Fibroblast of the aortic adventitia (primary cell): ENCODE measurements around the gene C10orf67. TPM values are rescaled to one million over a fixed set of nuclear protein-coding genes. Genes with fewer than 3 reads are reported as not detected.

Experiments
- DNase-seq: peaks from one replicate; pipeline ENCODE4 v3.0.0-alpha.2; 2010; ENCODE audit warnings: low read depth
- H3K4me3 ChIP-seq: 2 replicates; pipeline ENCODE4 v1.5.1; 2011; ENCODE audit warnings: low read depth, mild to moderate bottlenecking, control low read depth, low read length, moderate library complexity
- total RNA-seq: library from RNA; depleted of rRNA; stranded (reverse); fragments of >200 nt; gene quantifications from 2 replicates; pipeline ENCODE4 v1.2.3, GENCODE V29; 2012; ENCODE audit warnings: low replicate concordance
- TF ChIP-seq, protein P1 (sequence below): IDR thresholded peaks from 2 replicates; pipeline ENCODE4 v1.5.1; 2011; ENCODE audit warnings: mild to moderate bottlenecking, low read length, control low read depth, inconsistent platforms; ENCODE audit not compliant: insufficient read depth

Gene C10orf67
- total RNA-seq, 1 donor = 0.09 TPM

DNA sequence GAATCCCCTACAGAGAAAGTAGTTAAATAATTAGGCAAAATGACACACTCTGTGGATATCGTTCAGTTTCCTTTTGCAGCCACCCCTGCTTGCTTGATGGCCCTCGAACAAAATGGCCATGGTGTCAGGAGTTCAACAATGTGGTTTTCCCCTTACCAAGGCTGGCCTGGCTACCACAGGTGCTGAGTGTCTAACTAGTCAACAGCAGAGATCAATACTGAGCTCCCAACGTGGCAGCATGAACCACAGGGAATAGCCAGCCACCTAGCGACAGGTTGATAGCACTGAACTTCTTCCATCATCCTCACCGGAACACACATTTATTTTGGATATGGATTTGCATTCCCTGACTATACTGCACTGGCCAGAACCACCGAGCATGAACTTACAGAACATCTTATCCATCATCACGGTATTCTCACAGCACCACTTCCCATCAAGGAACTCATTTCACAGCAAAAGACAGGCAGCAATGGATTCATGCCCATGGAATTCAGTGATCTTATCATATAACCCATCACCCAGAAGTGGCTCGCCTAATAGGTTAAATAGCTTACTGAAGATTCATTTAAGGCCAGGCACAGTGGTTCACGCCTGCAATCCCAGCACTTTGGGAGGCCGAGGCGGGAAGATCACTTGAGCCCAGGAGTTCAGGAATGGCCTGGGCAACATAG is 6.3 kb downstream of the C10orf67 start:
- TF ChIP-seq, protein P1, sequence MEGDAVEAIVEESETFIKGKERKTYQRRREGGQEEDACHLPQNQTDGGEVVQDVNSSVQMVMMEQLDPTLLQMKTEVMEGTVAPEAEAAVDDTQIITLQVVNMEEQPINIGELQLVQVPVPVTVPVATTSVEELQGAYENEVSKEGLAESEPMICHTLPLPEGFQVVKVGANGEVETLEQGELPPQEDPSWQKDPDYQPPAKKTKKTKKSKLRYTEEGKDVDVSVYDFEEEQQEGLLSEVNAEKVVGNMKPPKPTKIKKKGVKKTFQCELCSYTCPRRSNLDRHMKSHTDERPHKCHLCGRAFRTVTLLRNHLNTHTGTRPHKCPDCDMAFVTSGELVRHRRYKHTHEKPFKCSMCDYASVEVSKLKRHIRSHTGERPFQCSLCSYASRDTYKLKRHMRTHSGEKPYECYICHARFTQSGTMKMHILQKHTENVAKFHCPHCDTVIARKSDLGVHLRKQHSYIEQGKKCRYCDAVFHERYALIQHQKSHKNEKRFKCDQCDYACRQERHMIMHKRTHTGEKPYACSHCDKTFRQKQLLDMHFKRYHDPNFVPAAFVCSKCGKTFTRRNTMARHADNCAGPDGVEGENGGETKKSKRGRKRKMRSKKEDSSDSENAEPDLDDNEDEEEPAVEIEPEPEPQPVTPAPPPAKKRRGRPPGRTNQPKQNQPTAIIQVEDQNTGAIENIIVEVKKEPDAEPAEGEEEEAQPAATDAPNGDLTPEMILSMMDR = no peak
- H3K4me3 ChIP-seq = no peak overlapping the region
- no peak for DNase-seq

DNA sequence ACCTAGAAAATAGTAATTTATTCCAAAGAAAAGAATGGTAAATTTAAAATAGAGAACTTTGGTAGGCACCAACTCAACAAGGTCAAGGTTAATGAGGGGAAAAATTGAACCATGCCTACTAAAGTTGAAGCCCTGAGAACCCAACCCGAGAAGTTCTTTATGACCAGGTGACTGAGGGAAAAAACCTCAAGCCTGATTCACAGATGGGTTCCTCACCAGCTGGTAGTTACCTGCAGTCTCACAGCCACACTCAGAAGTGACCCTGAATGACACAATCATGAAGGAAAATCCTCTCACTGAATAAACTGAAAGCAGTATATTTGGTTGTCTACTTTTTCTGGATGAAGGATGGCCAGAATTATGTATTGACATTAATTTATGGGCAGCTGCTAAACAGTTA is 7.0 kb downstream of the C10orf67 start:
- TF ChIP-seq, protein P1 = no peak

DNA sequence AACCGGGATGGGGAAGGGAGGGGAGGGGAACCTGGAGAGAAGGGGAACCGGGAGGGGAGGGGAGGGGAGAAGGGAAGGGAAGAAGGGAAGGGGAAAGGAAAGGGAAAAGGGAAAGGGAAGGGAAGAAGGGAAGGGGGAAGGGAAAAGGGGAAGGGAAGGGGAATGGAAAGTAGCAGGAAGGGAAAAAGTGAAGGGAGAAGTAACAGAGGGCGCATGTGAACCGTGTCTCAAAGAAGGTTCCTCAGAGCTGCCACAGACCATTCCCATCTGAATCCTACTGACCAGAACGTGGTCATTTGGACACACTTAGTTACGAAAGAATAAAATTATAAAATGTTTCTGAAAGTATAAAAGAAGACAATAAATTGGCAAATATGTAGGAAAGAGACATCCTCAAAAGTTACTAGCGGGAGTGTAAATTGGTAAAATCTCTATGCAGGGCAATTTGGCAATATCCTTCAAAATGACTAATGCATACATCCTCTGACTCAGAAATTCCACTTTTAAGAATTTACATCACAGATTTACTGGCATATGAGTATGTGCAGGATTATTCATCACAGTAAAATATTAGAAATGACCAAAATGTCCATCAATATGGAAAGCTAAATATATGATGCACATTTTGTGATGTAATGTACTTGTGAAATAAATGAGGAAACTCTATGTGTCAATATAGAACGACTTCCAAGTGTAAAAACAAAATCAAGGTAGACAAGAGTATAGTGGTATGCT is 12.9 kb downstream of the C10orf67 start:
- TF ChIP-seq, protein P1 = no peak
- no peak overlapping the region for H3K4me3 ChIP-seq
- peak; percentile 81 for DNase-seq

More for the DNA sequence above, 7.0 kb downstream of the C10orf67 start:
- H3K4me3 ChIP-seq = no peak overlapping the region
- DNase-seq = no peak

DNA sequence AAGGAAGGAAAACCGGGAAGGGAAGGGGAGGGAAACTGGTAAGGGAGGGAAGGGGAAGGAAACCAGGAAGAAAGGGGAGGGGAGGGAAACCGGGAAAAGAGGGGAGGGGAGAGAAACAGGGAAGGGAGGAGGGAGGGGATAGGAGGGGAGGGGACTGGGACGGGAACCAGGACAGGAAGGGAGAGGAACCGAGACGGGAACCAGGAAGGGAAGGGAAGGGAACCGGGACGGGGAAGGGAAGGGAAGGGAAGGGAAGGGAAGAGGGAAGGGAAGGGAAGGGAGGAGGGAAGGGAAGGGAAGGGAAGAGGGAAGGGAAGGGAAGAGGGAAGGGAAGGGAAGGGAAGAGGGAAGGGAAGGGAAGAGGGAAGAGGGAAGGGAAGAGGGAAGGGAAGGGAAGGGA is 13.6 kb downstream of the C10orf67 start:
- TF ChIP-seq, protein P1 = no peak
- DNase-seq = no peak
- no peak overlapping the region for H3K4me3 ChIP-seq

DNA sequence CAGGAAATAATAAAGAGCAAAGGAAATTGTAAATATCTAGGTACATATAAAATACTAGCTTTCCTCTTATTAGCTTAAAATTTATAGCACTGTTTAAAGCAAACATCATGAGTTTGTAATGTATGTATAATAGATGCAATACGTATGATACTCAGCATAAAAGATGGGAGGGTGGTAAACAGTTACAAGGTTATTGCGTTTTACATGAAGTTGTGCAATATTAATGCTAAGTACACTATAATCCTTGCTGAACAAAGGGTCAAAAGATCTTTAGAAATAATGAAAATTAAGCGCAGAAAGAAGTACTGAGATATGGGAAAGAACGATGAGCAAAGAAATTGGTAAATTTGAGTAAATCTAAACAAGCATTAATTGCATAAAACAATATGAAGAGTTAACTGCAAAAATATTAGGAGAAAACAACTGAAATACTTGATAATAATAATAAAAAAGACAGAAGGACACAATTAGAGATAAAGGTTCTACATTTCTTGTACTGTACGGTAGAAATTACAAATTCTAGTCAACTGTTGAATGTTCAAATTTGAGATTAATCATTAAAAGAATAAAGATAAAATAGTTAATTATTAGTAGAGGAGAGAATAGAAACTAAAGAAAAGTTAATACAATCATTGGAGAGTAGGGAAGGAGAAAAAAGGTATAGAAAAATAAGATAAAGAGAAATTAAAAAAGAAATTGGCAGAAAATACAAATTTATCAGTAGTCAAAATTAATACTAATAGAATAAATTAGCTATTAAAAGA is 17.9 kb downstream of the C10orf67 start:
- TF ChIP-seq, protein P1 = no peak
- H3K4me3 ChIP-seq = no peak overlapping the region
- DNase-seq = no peak

DNA sequence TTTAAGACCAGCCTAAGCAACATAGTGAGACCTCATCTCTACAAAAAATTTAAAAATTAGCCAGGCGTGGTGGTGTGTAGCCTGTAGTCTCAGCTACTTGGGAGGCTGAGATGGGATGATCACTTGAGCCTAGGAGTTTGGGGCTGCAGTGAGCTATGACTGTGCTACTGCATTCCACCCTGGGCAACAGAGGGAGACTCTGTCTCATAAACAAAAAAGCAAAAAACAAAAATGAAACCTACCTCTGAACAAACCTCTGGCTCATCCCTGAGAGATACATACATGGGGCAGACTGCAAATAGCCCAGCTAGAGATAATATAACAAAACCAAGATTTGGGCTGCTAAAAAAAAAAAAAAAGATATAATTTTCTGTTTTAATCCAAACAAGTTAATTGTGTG is 19.5 kb downstream of the C10orf67 start:
- TF ChIP-seq, protein P1 = no peak
- no peak for DNase-seq
- no peak overlapping the region for H3K4me3 ChIP-seq
